Panc1 (cell line): ENCODE results near the gene UPK1A.

ENCODE experiments used
- CTCF ChIP-seq: fragments of 450-650 bp; IDR thresholded peaks from 2 replicates; pipeline ENCODE4 v1.5.1; 2017; ENCODE audit warnings: mild to moderate bottlenecking
- POLR2AphosphoS5 ChIP-seq: IDR thresholded peaks from 2 replicates; pipeline ENCODE4 v1.6.1; 2012; ENCODE audit warnings: mild to moderate bottlenecking, low read depth, low read length, moderate library complexity

- TF ChIP-seq CTCF = no peak
- TF ChIP-seq POLR2AphosphoS5 = no peak
These were observed 59.0 kb downstream of the UPK1A start for GRCh38 chr19:35725216-35725861.
